ENCODE measurements around the gene ADCK1.

ADCK1 gene

DNA sequence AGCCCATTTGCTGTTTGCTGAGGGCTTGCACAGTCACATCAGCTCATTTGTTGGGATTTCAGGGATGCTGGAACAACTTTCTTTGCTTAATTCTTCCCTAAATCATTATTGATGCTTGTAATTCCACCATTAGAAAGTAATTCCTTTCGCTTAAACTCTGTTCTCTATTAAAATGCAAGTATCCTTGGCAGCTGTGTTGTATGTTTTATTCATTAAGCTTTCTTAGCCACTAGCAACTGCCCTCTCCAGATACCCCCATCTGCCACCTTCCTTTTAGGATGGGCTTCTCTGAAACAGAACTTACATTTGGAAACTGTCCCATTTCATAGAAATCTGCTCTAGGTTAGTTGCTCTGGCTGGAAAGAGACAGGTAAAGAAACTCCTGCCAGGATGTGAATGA lies 43.7 kb downstream of the ADCK1 start (continued):
- TF ChIP-seq PRDM2 (tag by site-specific recombination; IDR thresholded peaks at IDR 0.05; ENCODE audit: borderline replicate concordance) (no peak), ZFP37 (tag by site-specific recombination; IDR thresholded peaks at IDR 0.05) (no peak)

- Histone ChIP-seq H3K4me1 (ENCODE audit: control insufficient read depth, insufficient read depth, low read length) (no peaks in the 10 kb centered on the region), H3K4me3 (ENCODE audit: low read depth, low read length) (no peak overlapping the region), H3K27ac (ENCODE audit: extremely low read depth, low read depth, low read length) (no peak overlapping the region), H3K9me3 (ENCODE audit: control insufficient read depth, insufficient read depth, low read depth, low read length) (no peaks in the 10 kb centered on the region), H3K36me3 (ENCODE audit: control insufficient read depth in 2 of 2, insufficient read depth in 1 of 2, low read length in 2 of 2) (no peaks in the 10 kb centered on the region)
- ChIA-PET CTCF (interaction anchor here (0.6 to 0.7 kb wide), 2 partner anchors 17 to 147 kb away, joined by 3 read pairs; no protein-coding TSS in a partner anchor), POLR2A (no interaction called here)
- TF ChIP-seq ZBTB17 (tag by site-specific recombination; IDR thresholded peaks at IDR 0.05) (peak; percentile 66), ZNF645 (tag by site-specific recombination; IDR thresholded peaks at IDR 0.05) (no peak)
Observed at GRCh38 chr14:77844802-77845201, 44.9 kb downstream of the ADCK1 start.

DNA sequence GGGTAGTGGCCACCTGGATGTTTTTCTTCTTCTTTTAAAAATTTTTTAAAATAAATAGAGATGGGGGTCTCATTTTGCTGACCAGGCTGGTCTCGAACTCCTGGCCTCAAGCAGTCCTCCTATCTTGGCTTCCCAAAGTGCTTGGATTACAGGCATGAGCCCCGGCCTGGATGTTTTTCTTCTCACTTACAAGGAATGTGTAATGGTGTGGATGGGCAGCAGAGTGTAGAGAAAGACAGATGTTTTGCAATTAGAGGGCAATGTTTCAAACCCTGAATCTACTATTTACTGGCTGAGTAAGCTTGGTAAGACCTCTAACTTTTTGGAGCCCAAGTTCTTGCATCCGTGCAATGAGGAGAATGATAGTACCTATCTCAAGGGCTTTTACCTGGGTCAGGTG lies 48.1 kb downstream of the ADCK1 start:
- no peaks in the 10 kb centered on the region for H3K9me3 ChIP-seq (ENCODE audit: control insufficient read depth, insufficient read depth, low read depth, low read length)
- H3K36me3 ChIP-seq (ENCODE audit: control insufficient read depth in 2 of 2, insufficient read depth in 1 of 2, low read length in 2 of 2) = no peaks in the 10 kb centered on the region
- no peaks in the 10 kb centered on the region for H3K4me1 ChIP-seq (ENCODE audit: control insufficient read depth, insufficient read depth, low read length)
- ChIA-PET POLR2A (no interaction called here), CTCF (interaction anchor here (0.7 kb wide), 1 partner anchor 57 kb away, joined by 3 read pairs; no protein-coding TSS in a partner anchor)
- TF ChIP-seq ZNF747 (tag by site-specific recombination; IDR thresholded peaks at IDR 0.05) (no peak), ZNF354C (tag by site-specific recombination; IDR thresholded peaks at IDR 0.05; ENCODE audit: borderline replicate concordance, low read depth) (no peak), ZNF114 (tag by site-specific recombination; IDR thresholded peaks at IDR 0.05) (no peak), GFI1B (tag by site-specific recombination; IDR thresholded peaks at IDR 0.05) (no peak), HIC1 (tag by site-specific recombination; IDR thresholded peaks at IDR 0.05) (no peak), ZFP3 (tag by site-specific recombination; IDR thresholded peaks at IDR 0.05; ENCODE audit: low read depth) (no peak), ZNF561 (tag by site-specific recombination; IDR thresholded peaks at IDR 0.05; ENCODE audit: borderline replicate concordance) (no peak)
- no peak overlapping the region for H3K4me3 ChIP-seq (ENCODE audit: low read depth, low read length)
- H3K27ac ChIP-seq (ENCODE audit: extremely low read depth, low read depth, low read length) = no peak overlapping the region

- Histone ChIP-seq H3K9me3 (ENCODE audit: control insufficient read depth, insufficient read depth, low read depth, low read length) (no peaks in the 10 kb centered on the region), H3K4me3 (ENCODE audit: low read depth, low read length) (no peak overlapping the region), H3K36me3 (ENCODE audit: control insufficient read depth in 2 of 2, insufficient read depth in 1 of 2, low read length in 2 of 2) (no peaks in the 10 kb centered on the region), H3K27ac (ENCODE audit: extremely low read depth, low read depth, low read length) (no peak overlapping the region), H3K4me1 (ENCODE audit: control insufficient read depth, insufficient read depth, low read length) (no peaks in the 10 kb centered on the region)
- CTCF ChIA-PET = no interaction called here
- TF ChIP-seq ZNF629 (tag by site-specific recombination; IDR thresholded peaks at IDR 0.05) = no peak
- no peak for TF ChIP-seq ZBTB48 (tag by site-specific recombination; IDR thresholded peaks at IDR 0.05)
- POLR2A ChIA-PET = no interaction called here
Observed at GRCh38 chr14:77849711-77850110, 49.8 kb downstream of the ADCK1 start.

All from HEK293 (cell line).